ENCODE measurements around the gene SEMA4B.
"Not testable (repeated sequence)": the region's sequence is repeated elsewhere in the genome, so short reads cannot be mapped to it uniquely, and the experiment has no call there.

The SEMA4B gene

GRCh38 chr15:90201130-90201943 is at the start of gene SEMA4B:
TSS of gene SEMA4B (plus strand) at chr15:90201330. CDS start at chr15:90201579, 249 bp downstream.
- peak; percentile 60 for DNase-seq (ENCODE audit: low spot score)

GRCh38 chr15:90151989-90152645 is 49.0 kb upstream of the SEMA4B start:
- DNase-seq (ENCODE audit: low spot score): no peak

GRCh38 chr15:90153658-90154057 is 47.5 kb upstream of the SEMA4B start:
- DNase-seq (ENCODE audit: low spot score): no peak

- no peak for DNase-seq (ENCODE audit: low spot score)
Observed at GRCh38 chr15:90154246-90154645, 46.9 kb upstream of the SEMA4B start.

GRCh38 chr15:90154861-90155626 is 46.1 kb upstream of the SEMA4B start:
- no peak for DNase-seq (ENCODE audit: low spot score)

- no peak for DNase-seq (ENCODE audit: low spot score)
Observed at GRCh38 chr15:90159213-90159612, 41.9 kb upstream of the SEMA4B start.

GRCh38 chr15:90160781-90161727 is 40.1 kb upstream of the SEMA4B start:
- DNase-seq (ENCODE audit: low spot score): no peak

- DNase-seq (ENCODE audit: low spot score): no peak
Observed at GRCh38 chr15:90161950-90162361, 39.2 kb upstream of the SEMA4B start.

GRCh38 chr15:90162956-90163355 is 38.2 kb upstream of the SEMA4B start:
- no peak for DNase-seq (ENCODE audit: low spot score)

- not testable (repeated sequence) for DNase-seq (ENCODE audit: low spot score)
Observed at GRCh38 chr15:90164239-90164638, 36.9 kb upstream of the SEMA4B start.

GRCh38 chr15:90165157-90165556 is 36.0 kb upstream of the SEMA4B start:
- DNase-seq (ENCODE audit: low spot score): no peak

GRCh38 chr15:90165659-90166489 is 35.3 kb upstream of the SEMA4B start:
- DNase-seq (ENCODE audit: low spot score): peak; percentile 59

- no peak for DNase-seq (ENCODE audit: low spot score)
Observed at GRCh38 chr15:90167121-90167520, 34.0 kb upstream of the SEMA4B start.

GRCh38 chr15:90171623-90172022 is 29.5 kb upstream of the SEMA4B start:
- DNase-seq (ENCODE audit: low spot score): no peak

GRCh38 chr15:90173372-90173771 is 27.8 kb upstream of the SEMA4B start:
- no peak for DNase-seq (ENCODE audit: low spot score)

- no peak for DNase-seq (ENCODE audit: low spot score)
Observed at GRCh38 chr15:90174140-90174875, 26.8 kb upstream of the SEMA4B start.

GRCh38 chr15:90177012-90177411 is 24.1 kb upstream of the SEMA4B start:
- no peak for DNase-seq (ENCODE audit: low spot score)

- DNase-seq (ENCODE audit: low spot score): no peak
Observed at GRCh38 chr15:90178468-90179435, 22.4 kb upstream of the SEMA4B start.

- DNase-seq (ENCODE audit: low spot score): no peak
Observed at GRCh38 chr15:90181776-90182175, 19.4 kb upstream of the SEMA4B start.
